HG03103 (cell line): ENCODE results near the gene TGFBR3L.
A peak's percentile ranks its signal among the peaks of the same experiment; 100 is the strongest.
"Not testable (repeated sequence)": the region's sequence is repeated elsewhere in the genome, so short reads cannot be mapped to it uniquely, and the experiment has no call there.

Experiments used
- ATAC-seq: cut with Tn5 transposase; IDR thresholded peaks from one replicate; pipeline ENCODE4 v1.9.1; 2021; ENCODE audit warnings: low read depth; ENCODE audit not compliant: unreplicated experiment

Gene TGFBR3L

GRCh38 chr19:7916103-7916954, 1.7 kb downstream of the TGFBR3L start:
- ATAC-seq = no peak

GRCh38 chr19:7916955-7917266, 2.3 kb downstream of the TGFBR3L start:
- ATAC-seq = no peak

GRCh38 chr19:7917267-7918061, 2.8 kb downstream of the TGFBR3L start:
- no peak for ATAC-seq

- ATAC-seq = not testable (repeated sequence)
Observed at GRCh38 chr19:7918062-7918614, 3.5 kb downstream of the TGFBR3L start.

- no peak for ATAC-seq
Observed at GRCh38 chr19:7918615-7919421, 4.2 kb downstream of the TGFBR3L start.

- ATAC-seq = peak; percentile 47
Observed at GRCh38 chr19:7919610-7920518, 5.2 kb downstream of the TGFBR3L start, which contains the start of gene SNAPC2. Gene SNAPC2 (plus strand): TSS chr19:7920338. CDS start chr19:7920367, 29 bp downstream.

- ATAC-seq = peak; percentile 37
Observed at GRCh38 chr19:7920519-7921301, 6.1 kb downstream of the TGFBR3L start.

- ATAC-seq = no peak
Observed at GRCh38 chr19:7921302-7921966, 6.8 kb downstream of the TGFBR3L start.

- no peak for ATAC-seq
Observed at GRCh38 chr19:7921967-7922835, 7.6 kb downstream of the TGFBR3L start.

GRCh38 chr19:7922836-7923195, 8.2 kb downstream of the TGFBR3L start:
- no peak for ATAC-seq

GRCh38 chr19:7923295-7924191, 8.9 kb downstream of the TGFBR3L start:
- no peak for ATAC-seq

- ATAC-seq = no peak
Observed at GRCh38 chr19:7924241-7924640, 9.6 kb downstream of the TGFBR3L start.

GRCh38 chr19:7924651-7925170, 10.1 kb downstream of the TGFBR3L start:
- no peak for ATAC-seq

- ATAC-seq = no peak
Observed at GRCh38 chr19:7925171-7925851, 10.7 kb downstream of the TGFBR3L start.

- ATAC-seq = no peak
Observed at GRCh38 chr19:7926021-7926726, 11.5 kb downstream of the TGFBR3L start, which contains the start of gene CTXN1. Gene CTXN1 (minus strand): TSS chr19:7926135. CDS start chr19:7925538, 597 bp downstream.
